HG02852 (cell line): ENCODE measurements around the gene RBM5.
A peak's percentile ranks its signal among the peaks of the same experiment; 100 is the strongest.

Experiments used
- ATAC-seq: cut with Tn5 transposase; IDR thresholded peaks from one replicate; pipeline ENCODE4 v1.9.1; 2021; ENCODE audit warnings: mild to moderate bottlenecking, moderate library complexity; ENCODE audit not compliant: unreplicated experiment

Gene RBM5

GRCh38 chr3:50138266-50139200 lies 49.8 kb downstream of the RBM5 start:
- no peak for ATAC-seq

- ATAC-seq = no peak
Observed at GRCh38 chr3:50139308-50139707, 50.6 kb downstream of the RBM5 start.

- no peak for ATAC-seq
Observed at GRCh38 chr3:50139718-50140423, 51.2 kb downstream of the RBM5 start.

GRCh38 chr3:50140990-50141389 lies 52.3 kb downstream of the RBM5 start:
- no peak for ATAC-seq

- no peak for ATAC-seq
Observed at GRCh38 chr3:50146316-50146901, 57.7 kb downstream of the RBM5 start.

GRCh38 chr3:50147016-50147415 lies 58.3 kb downstream of the RBM5 start:
- ATAC-seq = no peak

GRCh38 chr3:50147447-50147846 lies 58.7 kb downstream of the RBM5 start:
- ATAC-seq = no peak

GRCh38 chr3:50147861-50148260 lies 59.1 kb downstream of the RBM5 start:
- ATAC-seq = no peak

- no peak for ATAC-seq
Observed at GRCh38 chr3:50150404-50150750, 61.7 kb downstream of the RBM5 start.

GRCh38 chr3:50150863-50151686 lies 62.4 kb downstream of the RBM5 start:
- ATAC-seq = no peak

- no peak for ATAC-seq
Observed at GRCh38 chr3:50151728-50152127, 63.0 kb downstream of the RBM5 start.

GRCh38 chr3:50153782-50154475 lies 65.2 kb downstream of the RBM5 start:
- no peak for ATAC-seq

GRCh38 chr3:50154476-50154839 lies 65.7 kb downstream of the RBM5 start:
- ATAC-seq = peak; percentile 15

- peak; percentile 80 for ATAC-seq
Observed at GRCh38 chr3:50154840-50155490, 66.2 kb downstream of the RBM5 start, which contains the start of gene SEMA3F. SEMA3F (plus strand) TSS chr3:50155324; CDS start chr3:50159623, 4,299 bp downstream.

GRCh38 chr3:50155491-50155878 lies 66.8 kb downstream of the RBM5 start:
- no peak for ATAC-seq

- no peak for ATAC-seq
Observed at GRCh38 chr3:50155891-50156290, 67.2 kb downstream of the RBM5 start.

- ATAC-seq = no peak
Observed at GRCh38 chr3:50156549-50157493, 68.1 kb downstream of the RBM5 start.

GRCh38 chr3:50157827-50158529 lies 69.3 kb downstream of the RBM5 start:
- no peak for ATAC-seq
